ENCODE results near the gene TXNRD3. TPM values are rescaled to one million over a fixed set of nuclear protein-coding genes. Genes with fewer than 3 reads are reported as not detected.

The TXNRD3 gene
- total RNA-seq, 1 experiment from 2014 or later = 6.9 TPM

- TF ChIP-seq MYBL2 (CRISPR knock-in tag; IDR thresholded peaks at IDR 0.05) (no peak), USF2 (CRISPR knock-in tag; IDR thresholded peaks at IDR 0.05) (no peak), ETV6 (CRISPR knock-in tag; IDR thresholded peaks at IDR 0.05) (no peak), ATF2 (CRISPR knock-in tag; IDR thresholded peaks at IDR 0.05; ENCODE audit: borderline replicate concordance, low read depth) (no peak), MAX (CRISPR knock-in tag; IDR thresholded peaks at IDR 0.05) (no peak), ZSCAN18 (CRISPR knock-in tag; IDR thresholded peaks at IDR 0.05) (no peak), PRDM15 (CRISPR knock-in tag; IDR thresholded peaks at IDR 0.05) (no peak)
- TF ChIP-seq, protein P1, sequence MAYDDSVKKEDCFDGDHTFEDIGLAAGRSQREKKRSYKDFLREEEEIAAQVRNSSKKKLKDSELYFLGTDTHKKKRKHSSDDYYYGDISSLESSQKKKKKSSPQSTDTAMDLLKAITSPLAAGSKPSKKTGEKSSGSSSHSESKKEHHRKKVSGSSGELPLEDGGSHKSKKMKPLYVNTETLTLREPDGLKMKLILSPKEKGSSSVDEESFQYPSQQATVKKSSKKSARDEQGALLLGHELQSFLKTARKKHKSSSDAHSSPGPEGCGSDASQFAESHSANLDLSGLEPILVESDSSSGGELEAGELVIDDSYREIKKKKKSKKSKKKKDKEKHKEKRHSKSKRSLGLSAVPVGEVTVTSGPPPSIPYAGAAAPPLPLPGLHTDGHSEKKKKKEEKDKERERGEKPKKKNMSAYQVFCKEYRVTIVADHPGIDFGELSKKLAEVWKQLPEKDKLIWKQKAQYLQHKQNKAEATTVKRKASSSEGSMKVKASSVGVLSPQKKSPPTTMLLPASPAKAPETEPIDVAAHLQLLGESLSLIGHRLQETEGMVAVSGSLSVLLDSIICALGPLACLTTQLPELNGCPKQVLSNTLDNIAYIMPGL (CRISPR knock-in tag; IDR thresholded peaks at IDR 0.05) = no peak
These were observed 5.3 kb downstream of the TXNRD3 start (continued) for GRCh38 chr3:126649556-126650092.

DNA sequence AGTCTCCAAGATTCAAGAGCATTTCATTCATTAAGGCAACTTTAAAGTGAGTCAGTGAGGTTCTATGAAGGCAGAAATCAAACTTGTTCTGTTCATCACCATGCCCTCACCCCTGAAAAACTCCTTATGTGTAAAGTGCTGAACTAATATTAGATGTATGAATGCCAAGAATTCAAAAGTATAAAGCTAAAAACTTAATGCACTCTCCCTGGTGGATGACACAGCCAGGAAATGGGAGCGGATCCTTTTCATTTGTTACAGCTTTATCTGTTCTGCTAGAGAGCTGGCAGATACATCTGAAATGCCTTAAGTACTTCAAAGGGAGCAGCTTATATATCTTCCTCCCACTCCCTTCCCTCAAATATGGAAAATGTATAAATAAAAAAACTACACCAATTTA lies 8.2 kb downstream of the TXNRD3 start:
- Mint-ChIP-seq H3K9me3 (no peaks in the 10 kb centered on the region), H3K4me3 (no peak overlapping the region), H3K27me3 (ENCODE audit: low read depth) (peaks cover 4% of the 10 kb centered on the region), H3K27ac (no peak overlapping the region), H3K36me3 (no peaks in the 10 kb centered on the region), H3K4me1 (no peaks in the 10 kb centered on the region)
- ATAC-seq = no peak
- CTCF ChIA-PET = no interaction called here
- DNase-seq (ENCODE audit: low spot score) = no peak
- TF ChIP-seq NR2C2 (CRISPR knock-in tag; IDR thresholded peaks at IDR 0.05) = no peak
- TF ChIP-seq, protein P1 (CRISPR knock-in tag; IDR thresholded peaks at IDR 0.05) = no peak
- TF ChIP-seq ZNF138 (CRISPR knock-in tag; conservative IDR thresholded peaks at IDR 0.05) = no peak
- TF ChIP-seq USF2 (CRISPR knock-in tag; IDR thresholded peaks at IDR 0.05) = no peak
- no peak for TF ChIP-seq AR (CRISPR knock-in tag; IDR thresholded peaks at IDR 0.05)
- no peak for TF ChIP-seq GRHL2 (CRISPR knock-in tag; IDR thresholded peaks at IDR 0.05; ENCODE audit: insufficient replicate concordance, severe bottlenecking)
- TF ChIP-seq EMX1 (CRISPR knock-in tag; IDR thresholded peaks at IDR 0.05) = no peak
- no peak for TF ChIP-seq CREB1 (CRISPR knock-in tag; IDR thresholded peaks at IDR 0.05)
- no peak for TF ChIP-seq SP1 (CRISPR knock-in tag; conservative IDR thresholded peaks at IDR 0.05)
- TF ChIP-seq TCF7 (CRISPR knock-in tag; IDR thresholded peaks at IDR 0.05; ENCODE audit: low read depth) = no peak
- POLR2A ChIA-PET = no interaction called here

Measured in WTC11 (cell line).